OCI-LY3 (cell line): ENCODE results near the gene CYP2W1.
"Not testable (repeated sequence)": the region's sequence is repeated elsewhere in the genome, so short reads cannot be mapped to it uniquely, and the experiment has no call there.

Source experiments
- EZH2phosphoT487 ChIP-seq: fragments of 200-600 bp; shearing (Covaris generic); IDR thresholded peaks from 2 replicates; pipeline ENCODE4 v1.6.1; 2018; ENCODE audit warnings: antibody characterized with exemption, mixed run types, low read depth
- TF ChIP-seq, protein P1 (sequence below): fragments of 200-600, 300-600 bp; sonication (generic); IDR thresholded peaks from 2 replicates; pipeline ENCODE4 v1.5.1; 2014; ENCODE audit warnings: antibody characterized with exemption, low read length, low read depth

DNA sequence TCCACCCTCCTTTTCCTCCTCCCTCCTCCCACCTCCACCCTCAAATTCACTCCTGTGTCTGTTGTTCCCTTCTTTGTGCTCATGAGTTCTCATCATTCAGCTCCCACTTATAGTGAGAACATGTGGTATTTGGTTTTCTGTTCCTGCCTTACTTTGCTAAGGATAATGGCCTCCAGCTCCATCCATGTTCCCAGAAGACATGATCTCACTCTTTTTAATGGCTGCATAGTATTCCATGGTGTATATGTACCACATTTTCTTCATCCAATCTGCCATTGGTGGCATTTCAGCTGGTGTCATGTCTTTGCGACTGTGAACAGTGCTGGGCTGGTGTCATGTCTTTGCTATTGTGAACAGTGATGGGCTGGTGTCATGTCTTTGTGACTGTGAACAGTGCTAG lies 51.8 kb downstream of the CYP2W1 start:
- TF ChIP-seq, protein P1, sequence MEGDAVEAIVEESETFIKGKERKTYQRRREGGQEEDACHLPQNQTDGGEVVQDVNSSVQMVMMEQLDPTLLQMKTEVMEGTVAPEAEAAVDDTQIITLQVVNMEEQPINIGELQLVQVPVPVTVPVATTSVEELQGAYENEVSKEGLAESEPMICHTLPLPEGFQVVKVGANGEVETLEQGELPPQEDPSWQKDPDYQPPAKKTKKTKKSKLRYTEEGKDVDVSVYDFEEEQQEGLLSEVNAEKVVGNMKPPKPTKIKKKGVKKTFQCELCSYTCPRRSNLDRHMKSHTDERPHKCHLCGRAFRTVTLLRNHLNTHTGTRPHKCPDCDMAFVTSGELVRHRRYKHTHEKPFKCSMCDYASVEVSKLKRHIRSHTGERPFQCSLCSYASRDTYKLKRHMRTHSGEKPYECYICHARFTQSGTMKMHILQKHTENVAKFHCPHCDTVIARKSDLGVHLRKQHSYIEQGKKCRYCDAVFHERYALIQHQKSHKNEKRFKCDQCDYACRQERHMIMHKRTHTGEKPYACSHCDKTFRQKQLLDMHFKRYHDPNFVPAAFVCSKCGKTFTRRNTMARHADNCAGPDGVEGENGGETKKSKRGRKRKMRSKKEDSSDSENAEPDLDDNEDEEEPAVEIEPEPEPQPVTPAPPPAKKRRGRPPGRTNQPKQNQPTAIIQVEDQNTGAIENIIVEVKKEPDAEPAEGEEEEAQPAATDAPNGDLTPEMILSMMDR, result not testable (repeated sequence)
- TF ChIP-seq EZH2phosphoT487, result not testable (repeated sequence)
